ENCODE results near the gene DLX5.

- TF ChIP-seq CTCF (IDR thresholded peaks at IDR 0.05), result no peak
- no peak for TF ChIP-seq POLR2AphosphoS5 (IDR thresholded peaks at IDR 0.05)
Observed at GRCh38 chr7:97006055-97006815, 18.4 kb downstream of the DLX5 start.
